IMR-90 (cell line): ENCODE measurements around the gene LRCOL1. TPM values are rescaled to one million over a fixed set of nuclear protein-coding genes. Genes with fewer than 3 reads are reported as not detected.

Source experiments
- ATAC-seq: fragments of 200-7000 bp; cut with Tn5 transposase; 2 replicates; pipeline ENCODE4 v1.9.1; 2020; ENCODE audit warnings: low read depth, mild to moderate bottlenecking, moderate library complexity
- BruUV-seq: library from RNA; stranded (reverse); fragments of 400-500 nt; replicated peaks from 2 replicates; lab custom pipeline; 2021; lab: Mats Ljungman, UMichigan
- CTCF ChIA-PET: fragments of 300-600 bp; formaldehyde crosslinking; extraction: SDS; loops from one replicate; lab custom pipeline; 2021; ENCODE audit warnings: antibody characterized with exemption; lab: Yijun Ruan, JAX
- POLR2A ChIA-PET: fragments of 300-600 bp; sonication (Branson Sonifier 250); formaldehyde crosslinking; loops from one replicate; lab custom pipeline; 2022; ENCODE audit warnings: antibody characterized with exemption; ENCODE audit not compliant: unreplicated experiment; lab: Charles Lee
- DNase-seq: peaks from one replicate; pipeline ENCODE4 v3.0.0; 2013
- H2AFZ ChIP-seq: replicated peaks from 2 replicates; pipeline ENCODE3; 2013; ENCODE audit warnings: low read length, mild to moderate bottlenecking; ENCODE audit not compliant: poor library complexity
- H2AK5ac ChIP-seq: 2 replicates; pipeline ENCODE4 v1.6.1; 2013; ENCODE audit warnings: low read depth, low read length, inconsistent platforms
- H2AK9ac ChIP-seq: replicated peaks from 2 replicates; pipeline ENCODE3; 2013; ENCODE audit warnings: mild to moderate bottlenecking, low read depth, low read length, moderate library complexity; ENCODE audit not compliant: poor library complexity
- H2BK120ac ChIP-seq: 2 replicates; pipeline ENCODE4 v1.6.1; 2013; ENCODE audit warnings: low read depth, low read length, inconsistent platforms
- H2BK15ac ChIP-seq: 3 replicates; pipeline ENCODE4 v1.6.1; 2013; ENCODE audit warnings: low read depth, low read length, inconsistent platforms
- H2BK20ac ChIP-seq: 2 replicates; pipeline ENCODE4 v1.6.1; 2013; ENCODE audit warnings: low read depth, mild to moderate bottlenecking, inconsistent platforms, low read length, moderate library complexity
- H2BK5ac ChIP-seq: 2 replicates; pipeline ENCODE4 v1.6.1; 2013; ENCODE audit warnings: mild to moderate bottlenecking, low read depth, low read length, inconsistent platforms; ENCODE audit not compliant: poor library complexity, severe bottlenecking
- H3K14ac ChIP-seq: replicated peaks from 2 replicates; pipeline ENCODE4 v1.6.1; 2013; ENCODE audit warnings: low read depth, low read length, inconsistent platforms
- H3K18ac ChIP-seq: 2 replicates; pipeline ENCODE4 v1.6.1; 2013; ENCODE audit warnings: low read depth, low read length, control low read depth
- H3K23ac ChIP-seq: 2 replicates; pipeline ENCODE4 v1.6.1; 2013; ENCODE audit warnings: low read depth, low read length, inconsistent platforms
- H3K27ac ChIP-seq: 2 replicates; pipeline ENCODE4 v1.5.1; 2013; ENCODE audit warnings: mild to moderate bottlenecking, control low read depth, low read length; ENCODE audit not compliant: insufficient read depth
- H3K27me3 ChIP-seq: 2 replicates; pipeline ENCODE4 v1.6.1; 2013; ENCODE audit warnings: low read length; ENCODE audit not compliant: control insufficient read depth, insufficient read depth
- H3K36me3 ChIP-seq: 2 replicates; pipeline ENCODE4 v1.6.1; 2013; ENCODE audit warnings: low read length, mixed read lengths; ENCODE audit not compliant: control insufficient read depth, insufficient read depth
- H3K4ac ChIP-seq: 2 replicates; pipeline ENCODE4 v1.6.1; 2013; ENCODE audit warnings: low read depth, low read length, inconsistent platforms
- H3K4me1 ChIP-seq: 2 replicates; pipeline ENCODE4 v1.6.1; 2013; ENCODE audit warnings: low read length, mixed read lengths; ENCODE audit not compliant: control insufficient read depth, insufficient read depth
- H3K4me2 ChIP-seq: 2 replicates; pipeline ENCODE4 v1.6.1; 2013; ENCODE audit warnings: low read depth, mild to moderate bottlenecking, control low read depth, low read length, moderate library complexity
- H3K4me3 ChIP-seq: 2 replicates; pipeline ENCODE4 v1.5.1; 2013; ENCODE audit warnings: low read depth, mild to moderate bottlenecking, control low read depth, low read length, moderate library complexity; ENCODE audit not compliant: insufficient read depth
- H3K56ac ChIP-seq: 2 replicates; pipeline ENCODE4 v1.6.1; 2013; ENCODE audit warnings: low read length, inconsistent platforms; ENCODE audit not compliant: insufficient read depth; ENCODE audit errors: extremely low read depth
- H3K79me1 ChIP-seq, 2 experiments: 2 replicates each; pipeline ENCODE4 v1.6.1; 2013; ENCODE audit warnings: low read length in 2 of 2, inconsistent platforms in 1 of 2, low read depth in 1 of 2
- H3K9ac ChIP-seq: 2 replicates; pipeline ENCODE4 v1.6.1; 2013; ENCODE audit warnings: low read depth, low read length, control low read depth
- H3K9me1 ChIP-seq: 2 replicates; pipeline ENCODE4 v1.6.1; 2013; ENCODE audit warnings: low read length, inconsistent platforms; ENCODE audit not compliant: insufficient read depth
- H3K9me3 ChIP-seq: 2 replicates; pipeline ENCODE4 v1.6.1; 2013; ENCODE audit warnings: low read length; ENCODE audit not compliant: control insufficient read depth, insufficient read depth
- H4K20me1 ChIP-seq: 2 replicates; pipeline ENCODE4 v1.6.1; 2013; ENCODE audit warnings: low read length, inconsistent platforms; ENCODE audit not compliant: insufficient read depth
- H4K5ac ChIP-seq: 2 replicates; pipeline ENCODE4 v1.6.1; 2013; ENCODE audit warnings: mild to moderate bottlenecking, low read depth, low read length, control low read depth
- H4K8ac ChIP-seq, 2 experiments: 2 replicates each; pipeline ENCODE4 v1.6.1; 2013; ENCODE audit warnings: low read depth in 2 of 2, low read length in 2 of 2, control low read depth in 1 of 2, inconsistent platforms in 1 of 2
- H4K91ac ChIP-seq: 2 replicates; pipeline ENCODE4 v1.6.1; 2013; ENCODE audit warnings: low read depth, low read length, inconsistent platforms; ENCODE audit not compliant: insufficient read depth
- BHLHE40 ChIP-seq: fragments of 150-350 bp; IDR thresholded peaks from 2 replicates; pipeline ENCODE4 v1.6.1; 2016; ENCODE audit warnings: mild to moderate bottlenecking, low read depth, low read length
- CEBPB ChIP-seq: IDR thresholded peaks from 2 replicates; pipeline ENCODE4 v1.6.1; 2012; ENCODE audit warnings: low read depth, low read length, improper control_type of control experiment
- CHD1 ChIP-seq: IDR thresholded peaks from 2 replicates; pipeline ENCODE4 v1.6.1; 2012; ENCODE audit warnings: low read depth, low read length, improper control_type of control experiment
- MAFK ChIP-seq: IDR thresholded peaks from 2 replicates; pipeline ENCODE4 v1.6.1; 2012; ENCODE audit warnings: low read depth, low read length, improper control_type of control experiment
- MXI1 ChIP-seq: IDR thresholded peaks from 2 replicates; pipeline ENCODE4 v1.6.1; 2012; ENCODE audit warnings: low read depth, mild to moderate bottlenecking, low read length, moderate library complexity, borderline replicate concordance
- NFE2L2 ChIP-seq: fragments of 150-350 bp; IDR thresholded peaks from 2 replicates; pipeline ENCODE4 v1.6.1; 2016; ENCODE audit warnings: low read depth, mild to moderate bottlenecking, low read length
- RAD21 ChIP-seq: IDR thresholded peaks from 2 replicates; pipeline ENCODE4 v1.6.1; 2012; ENCODE audit warnings: low read length, improper control_type of control experiment
- RCOR1 ChIP-seq: IDR thresholded peaks from 2 replicates; pipeline ENCODE4 v1.6.1; 2012; ENCODE audit warnings: mild to moderate bottlenecking, low read length, improper control_type of control experiment; ENCODE audit not compliant: insufficient replicate concordance
- RFX5 ChIP-seq: IDR thresholded peaks from 2 replicates; pipeline ENCODE4 v1.8.0; 2012; ENCODE audit warnings: low read depth, mild to moderate bottlenecking, low read length, moderate library complexity
- SMC3 ChIP-seq: fragments of 150-350 bp; IDR thresholded peaks from 2 replicates; pipeline ENCODE4 v1.6.1; 2016; ENCODE audit warnings: low read depth, mild to moderate bottlenecking, antibody characterized with exemption, low read length, moderate library complexity
- WGBS, 2 experiments: methylation state at CpG; one replicate each; pipeline versions ENCODE4 v1.1.5 to v1.1.7; 2013; ENCODE audit warnings: missing lambda C conversion rate in 2 of 2; ENCODE audit not compliant: insufficient read length in 1 of 2; ENCODE audit errors: extremely low coverage in 2 of 2; 5-methylcytosine and 5-hydroxymethylcytosine counted together
- dilution Hi-C: fragments of 300-500 bp; cut with HindIII; formaldehyde crosslinking; loops from one replicate; pipeline ENCODE4 v1.14.3; 2018; ENCODE audit warnings: low sequenced_read_pairs; ENCODE audit not compliant: unreplicated experiment
- in situ Hi-C: fragments of 300-500 bp; cut with MboI; formaldehyde crosslinking; loops from 3 replicates; pipeline ENCODE4 v1.14.3; 2019; ENCODE audit warnings: low sequenced_read_pairs, inconsistent platforms, mixed read lengths
- intact Hi-C: fragments of 100-400 bp; cut with micrococcal nuclease; formaldehyde crosslinking; loops from 2 replicates; pipeline ENCODE4 v1.10.0; 2022
- polyA plus RNA-seq, 3 experiments: library from polyadenylated mRNA; depleted of rRNA; stranded (reverse); fragments of >200 nt; gene quantifications; 2 replicates each; pipeline ENCODE4 v1.2.3, GENCODE V29; 2012; ENCODE audit warnings: low replicate concordance in 1 of 3
- total RNA-seq: library from RNA; depleted of rRNA; stranded (reverse); fragments of >200 nt; gene quantifications from 2 replicates; pipeline ENCODE4 v1.2.3, GENCODE V29; 2012
- TF ChIP-seq, protein P1 (sequence below): fragments of 150-350 bp; IDR thresholded peaks from 2 replicates; pipeline ENCODE4 v1.6.1; 2016; ENCODE audit warnings: low read depth, mild to moderate bottlenecking, low read length, moderate library complexity, borderline replicate concordance
- TF ChIP-seq, protein P2 (sequence below): fragments of 150-350 bp; IDR thresholded peaks from 2 replicates; pipeline ENCODE4 v1.6.1; 2017; ENCODE audit warnings: mild to moderate bottlenecking, antibody characterized with exemption, low read length, low read depth
- TF ChIP-seq, protein P3 (sequence below): conservative IDR thresholded peaks from 2 replicates; pipeline ENCODE4 v1.5.1; 2012; ENCODE audit warnings: mild to moderate bottlenecking, low read depth, low read length, improper control_type of control experiment

The LRCOL1 gene
- total and polyA plus RNA-seq, 2 of the 4 experiments (the other 2 are of a cell fraction) = 1.0 TPM; not detected in 1

DNA sequence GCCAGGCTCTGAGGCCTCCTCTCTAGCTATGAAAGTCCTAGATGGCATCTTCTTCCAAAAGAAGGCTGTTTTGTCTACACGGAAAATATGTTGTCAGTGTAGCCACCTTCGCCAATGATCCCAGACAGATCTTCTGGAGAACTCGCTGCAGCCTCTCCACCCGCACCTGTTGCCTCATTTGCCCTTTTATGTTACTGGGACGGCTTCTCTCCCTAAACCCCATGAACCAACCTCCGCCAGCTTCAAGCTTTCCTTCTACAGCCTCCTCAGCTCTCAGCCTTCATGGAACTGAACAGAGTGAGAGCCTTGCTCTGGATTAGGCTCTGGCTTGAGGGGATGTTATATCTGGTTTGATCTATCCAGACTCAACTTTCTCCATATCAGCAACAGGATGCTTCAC is 18.9 kb upstream of the LRCOL1 start:
- Histone ChIP-seq H2AK9ac (no peak overlapping the region), H3K14ac (no peak overlapping the region), H3K18ac (no peak overlapping the region), H3K4me3 (no peak overlapping the region), H3K27ac (no peak overlapping the region), H3K9me1 (no peaks in the 10 kb centered on the region), H2AFZ (no peak overlapping the region), H3K23ac (no peak overlapping the region), H2AK5ac (no peak overlapping the region), H3K79me1 (no peaks in the 10 kb centered on the region; a peak in 1 of 4 replicates), H2BK20ac (no peak overlapping the region), H2BK5ac (no peak overlapping the region), H4K20me1 (no peaks in the 10 kb centered on the region; the same call in 1 of the 2 replicates), H3K4me1 (no peaks in the 10 kb centered on the region), H3K9ac (no peak overlapping the region), H3K36me3 (peaks cover 35% of the 10 kb centered on the region), H3K27me3 (no peaks in the 10 kb centered on the region), H4K91ac (no peak overlapping the region), H3K4me2 (no peak overlapping the region), H3K4ac (no peak overlapping the region), H4K5ac (no peak overlapping the region), H2BK15ac (no peak overlapping the region), H3K9me3 (no peaks in the 10 kb centered on the region), H3K56ac (no peak overlapping the region), H2BK120ac (no peak overlapping the region), H4K8ac (no peak overlapping the region)
- dilution Hi-C loops = no loop called here
- ChIA-PET POLR2A (no interaction called here), CTCF (no interaction called here)
- no peak for ATAC-seq
- intact Hi-C loops = no loop called here
- TF ChIP-seq RCOR1 (no peak), BHLHE40 (no peak), CEBPB (no peak), RAD21 (no peak), MAFK (no peak), SMC3 (no peak), MXI1 (no peak), CHD1 (no peak), RFX5 (no peak), NFE2L2 (no peak)
- TF ChIP-seq, protein P1, sequence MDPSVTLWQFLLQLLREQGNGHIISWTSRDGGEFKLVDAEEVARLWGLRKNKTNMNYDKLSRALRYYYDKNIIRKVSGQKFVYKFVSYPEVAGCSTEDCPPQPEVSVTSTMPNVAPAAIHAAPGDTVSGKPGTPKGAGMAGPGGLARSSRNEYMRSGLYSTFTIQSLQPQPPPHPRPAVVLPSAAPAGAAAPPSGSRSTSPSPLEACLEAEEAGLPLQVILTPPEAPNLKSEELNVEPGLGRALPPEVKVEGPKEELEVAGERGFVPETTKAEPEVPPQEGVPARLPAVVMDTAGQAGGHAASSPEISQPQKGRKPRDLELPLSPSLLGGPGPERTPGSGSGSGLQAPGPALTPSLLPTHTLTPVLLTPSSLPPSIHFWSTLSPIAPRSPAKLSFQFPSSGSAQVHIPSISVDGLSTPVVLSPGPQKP = no peak
- TF ChIP-seq, protein P2, sequence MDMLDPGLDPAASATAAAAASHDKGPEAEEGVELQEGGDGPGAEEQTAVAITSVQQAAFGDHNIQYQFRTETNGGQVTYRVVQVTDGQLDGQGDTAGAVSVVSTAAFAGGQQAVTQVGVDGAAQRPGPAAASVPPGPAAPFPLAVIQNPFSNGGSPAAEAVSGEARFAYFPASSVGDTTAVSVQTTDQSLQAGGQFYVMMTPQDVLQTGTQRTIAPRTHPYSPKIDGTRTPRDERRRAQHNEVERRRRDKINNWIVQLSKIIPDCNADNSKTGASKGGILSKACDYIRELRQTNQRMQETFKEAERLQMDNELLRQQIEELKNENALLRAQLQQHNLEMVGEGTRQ = no peak
- TF ChIP-seq, protein P3, sequence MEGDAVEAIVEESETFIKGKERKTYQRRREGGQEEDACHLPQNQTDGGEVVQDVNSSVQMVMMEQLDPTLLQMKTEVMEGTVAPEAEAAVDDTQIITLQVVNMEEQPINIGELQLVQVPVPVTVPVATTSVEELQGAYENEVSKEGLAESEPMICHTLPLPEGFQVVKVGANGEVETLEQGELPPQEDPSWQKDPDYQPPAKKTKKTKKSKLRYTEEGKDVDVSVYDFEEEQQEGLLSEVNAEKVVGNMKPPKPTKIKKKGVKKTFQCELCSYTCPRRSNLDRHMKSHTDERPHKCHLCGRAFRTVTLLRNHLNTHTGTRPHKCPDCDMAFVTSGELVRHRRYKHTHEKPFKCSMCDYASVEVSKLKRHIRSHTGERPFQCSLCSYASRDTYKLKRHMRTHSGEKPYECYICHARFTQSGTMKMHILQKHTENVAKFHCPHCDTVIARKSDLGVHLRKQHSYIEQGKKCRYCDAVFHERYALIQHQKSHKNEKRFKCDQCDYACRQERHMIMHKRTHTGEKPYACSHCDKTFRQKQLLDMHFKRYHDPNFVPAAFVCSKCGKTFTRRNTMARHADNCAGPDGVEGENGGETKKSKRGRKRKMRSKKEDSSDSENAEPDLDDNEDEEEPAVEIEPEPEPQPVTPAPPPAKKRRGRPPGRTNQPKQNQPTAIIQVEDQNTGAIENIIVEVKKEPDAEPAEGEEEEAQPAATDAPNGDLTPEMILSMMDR = no peak
- DNase-seq = no peak
- in situ Hi-C loops = no loop called here
- BruUV-seq = no TSS peak
- WGBS, 2 experiments = 92% methylated on average over 2 of the region's 6 CpGs; no CpG with 5 or more reads in 1 of the 2 experiments
